Measurements from ENCODE around the gene NPM3.

- TF ChIP-seq CTCF (conservative IDR thresholded peaks at IDR 0.05; ENCODE audit: low read length) (no peak), EZH2phosphoT487 (IDR thresholded peaks at IDR 0.05; ENCODE audit: borderline replicate concordance) (no peak)
These were observed 11.9 kb downstream of the NPM3 start for GRCh38 chr10:101771380-101771779.
